H9 (cell line): Measurements from ENCODE around the gene PTPRR. TPM values are rescaled to one million over a fixed set of nuclear protein-coding genes. Genes with fewer than 3 reads are reported as not detected.
"Not testable (repeated sequence)": the region's sequence is repeated elsewhere in the genome, so short reads cannot be mapped to it uniquely, and the experiment has no call there.

Experiments used
- DNase-seq: peaks from one replicate; pipeline ENCODE4 v3.0.0-alpha.2; 2017
- H2AFZ ChIP-seq: one replicate; pipeline ENCODE4 v1.6.1; 2013; ENCODE audit warnings: mild to moderate bottlenecking, low read length, control low read depth, moderate library complexity
- H2AK5ac ChIP-seq: 2 replicates; pipeline ENCODE4 v1.6.1; 2013; ENCODE audit warnings: low read length, control low read depth, mixed read lengths; ENCODE audit not compliant: insufficient read length
- H2BK120ac ChIP-seq: one replicate; pipeline ENCODE4 v1.6.1; 2013; ENCODE audit warnings: low read depth, mild to moderate bottlenecking, low read length, control low read depth, inconsistent platforms; ENCODE audit not compliant: poor library complexity, severe bottlenecking
- H2BK12ac ChIP-seq: 2 replicates; pipeline ENCODE4 v1.6.1; 2013; ENCODE audit warnings: low read length, control low read depth, mixed read lengths, low read depth; ENCODE audit not compliant: insufficient read length
- H2BK15ac ChIP-seq: 2 replicates; pipeline ENCODE4 v1.6.1; 2013; ENCODE audit warnings: low read depth, low read length, control low read depth
- H2BK20ac ChIP-seq: one replicate; pipeline ENCODE4 v1.6.1; 2013; ENCODE audit warnings: low read depth, mild to moderate bottlenecking, low read length, control low read depth, inconsistent platforms; ENCODE audit not compliant: poor library complexity, severe bottlenecking
- H2BK5ac ChIP-seq: 2 replicates; pipeline ENCODE4 v1.6.1; 2013; ENCODE audit warnings: low read length, control low read depth, mixed read lengths; ENCODE audit not compliant: insufficient read length
- H3K14ac ChIP-seq: 2 replicates; pipeline ENCODE4 v1.6.1; 2013; ENCODE audit warnings: low read length, control low read depth; ENCODE audit not compliant: insufficient read depth
- H3K18ac ChIP-seq: 2 replicates; pipeline ENCODE4 v1.6.1; 2013; ENCODE audit warnings: low read depth, mild to moderate bottlenecking, mixed read lengths, low read length, control low read depth; ENCODE audit not compliant: insufficient read length
- H3K23ac ChIP-seq: 2 replicates; pipeline ENCODE4 v1.6.1; 2013; ENCODE audit warnings: low read length, control low read depth, mixed read lengths, low read depth; ENCODE audit not compliant: insufficient read length
- H3K23me2 ChIP-seq: 2 replicates; pipeline ENCODE4 v1.6.1; 2013; ENCODE audit warnings: low read depth, mild to moderate bottlenecking, mixed read lengths, low read length, control low read depth; ENCODE audit not compliant: insufficient read length, poor library complexity, severe bottlenecking
- H3K27ac ChIP-seq: 2 replicates; pipeline ENCODE4 v1.5.1; 2013; ENCODE audit warnings: low read length, control low read depth, mixed read lengths, low read depth; ENCODE audit not compliant: insufficient read length
- H3K27me3 ChIP-seq: 2 replicates; pipeline ENCODE4 v1.6.1; 2013; ENCODE audit warnings: low read length, control low read depth, inconsistent platforms; ENCODE audit not compliant: insufficient read depth
- H3K4ac ChIP-seq: 2 replicates; pipeline ENCODE4 v1.6.1; 2013; ENCODE audit warnings: low read depth, mild to moderate bottlenecking, control low read depth, inconsistent platforms, low read length, moderate library complexity
- H3K4me1 ChIP-seq: 2 replicates; pipeline ENCODE4 v1.6.1; 2013; ENCODE audit warnings: low read length, control low read depth, inconsistent platforms; ENCODE audit not compliant: insufficient read depth
- H3K4me2 ChIP-seq: 2 replicates; pipeline ENCODE4 v1.6.1; 2013; ENCODE audit warnings: low read length, control low read depth, mixed read lengths; ENCODE audit not compliant: insufficient read length, insufficient read depth
- H3K56ac ChIP-seq: 2 replicates; pipeline ENCODE4 v1.6.1; 2013; ENCODE audit warnings: low read depth, mild to moderate bottlenecking, mixed read lengths, low read length, control low read depth; ENCODE audit not compliant: insufficient read length
- H3K79me1 ChIP-seq: 2 replicates; pipeline ENCODE4 v1.6.1; 2013; ENCODE audit warnings: low read depth, mild to moderate bottlenecking, moderate library complexity, low read length, control low read depth, inconsistent platforms; ENCODE audit not compliant: insufficient read depth, poor library complexity, severe bottlenecking
- H3K79me2 ChIP-seq: 2 replicates; pipeline ENCODE4 v1.6.1; 2013; ENCODE audit warnings: low read length, control low read depth, inconsistent platforms; ENCODE audit not compliant: insufficient read depth
- H3K9ac ChIP-seq: 2 replicates; pipeline ENCODE4 v1.6.1; 2013; ENCODE audit warnings: low read length, control low read depth, mixed read lengths; ENCODE audit not compliant: insufficient read length; ENCODE audit errors: extremely low read depth
- H3K9me3 ChIP-seq: one replicate; pipeline ENCODE4 v1.6.1; 2013; ENCODE audit warnings: low read depth, low read length, inconsistent platforms; ENCODE audit not compliant: control insufficient read depth
- H3T11ph ChIP-seq: one replicate; pipeline ENCODE4 v1.6.1; 2013; ENCODE audit warnings: mild to moderate bottlenecking, low read length, control low read depth, inconsistent platforms
- H4K20me1 ChIP-seq: one replicate; pipeline ENCODE4 v1.6.1; 2013; ENCODE audit not compliant: control insufficient read depth, insufficient read length, insufficient read depth
- H4K5ac ChIP-seq: 2 replicates; pipeline ENCODE4 v1.6.1; 2013; ENCODE audit warnings: low read depth, mild to moderate bottlenecking, mixed read lengths, low read length, control low read depth; ENCODE audit not compliant: insufficient read length
- H4K8ac ChIP-seq: replicated peaks from 2 replicates; pipeline ENCODE4 v1.6.1; 2013; ENCODE audit warnings: low read length, control low read depth, mixed read lengths, low read depth; ENCODE audit not compliant: insufficient read length
- H4K91ac ChIP-seq: 2 replicates; pipeline ENCODE4 v1.6.1; 2013; ENCODE audit warnings: low read depth, mild to moderate bottlenecking, moderate library complexity, mixed read lengths, low read length, control low read depth; ENCODE audit not compliant: insufficient read length
- H3K27ac Mint-ChIP-seq, 3 experiments: 2 replicates in 2 of 3; 3 replicates in 1 of 3; pipeline ENCODE4 v1.8.0; 2020 to 2021; ENCODE audit warnings: mixed read lengths in 3 of 3, mild to moderate bottlenecking in 1 of 3, moderate library complexity in 1 of 3
- H3K27me3 Mint-ChIP-seq: 2 replicates; pipeline ENCODE4 v1.8.0; 2021; ENCODE audit warnings: low read depth, mild to moderate bottlenecking, moderate library complexity, mixed read lengths
- H3K36me3 Mint-ChIP-seq, 3 experiments: 2 replicates in 2 of 3; 3 replicates in 1 of 3; pipeline ENCODE4 v1.8.0; 2020 to 2021; ENCODE audit warnings: low read depth in 3 of 3, mixed read lengths in 3 of 3; ENCODE audit not compliant: insufficient read depth in 1 of 3
- H3K4me1 Mint-ChIP-seq, 2 experiments: 2 replicates each; pipeline ENCODE4 v1.8.0; 2020; ENCODE audit warnings: mixed read lengths in 2 of 2
- H3K4me3 Mint-ChIP-seq, 2 experiments: 2 replicates in 1 of 2; 3 replicates in 1 of 2; pipeline ENCODE4 v1.8.0; 2020 to 2021; ENCODE audit warnings: mild to moderate bottlenecking in 2 of 2, mixed read lengths in 2 of 2, moderate library complexity in 1 of 2
- H3K9me3 Mint-ChIP-seq, 2 experiments: 2 replicates in 1 of 2; 3 replicates in 1 of 2; pipeline ENCODE4 v1.8.0; 2020; ENCODE audit warnings: mild to moderate bottlenecking in 2 of 2, mixed read lengths in 2 of 2, moderate library complexity in 1 of 2
- CTCF ChIP-seq: fragments of 200-600 bp; sonication (generic); conservative IDR thresholded peaks from 3 replicates; pipeline ENCODE4 v1.8.0; 2021; ENCODE audit warnings: antibody characterized with exemption, mild to moderate bottlenecking
- WGBS: extraction: QIAGEN DNeasy Blood & Tissue Kit; methylation state at CpG from one replicate; pipeline ENCODE4 v1.1.7; 2013; ENCODE audit warnings: missing lambda C conversion rate, low lambda C conversion rate, mixed read lengths; ENCODE audit not compliant: insufficient read length; ENCODE audit errors: extremely low coverage; 5-methylcytosine and 5-hydroxymethylcytosine counted together
- total RNA-seq: library from RNA; stranded (reverse); gene quantifications from 2 replicates; pipeline ENCODE4 v1.2.1, GENCODE V29; 2021

PTPRR gene
- total RNA-seq, 1 experiment from 2014 or later: 0.22 TPM

DNA sequence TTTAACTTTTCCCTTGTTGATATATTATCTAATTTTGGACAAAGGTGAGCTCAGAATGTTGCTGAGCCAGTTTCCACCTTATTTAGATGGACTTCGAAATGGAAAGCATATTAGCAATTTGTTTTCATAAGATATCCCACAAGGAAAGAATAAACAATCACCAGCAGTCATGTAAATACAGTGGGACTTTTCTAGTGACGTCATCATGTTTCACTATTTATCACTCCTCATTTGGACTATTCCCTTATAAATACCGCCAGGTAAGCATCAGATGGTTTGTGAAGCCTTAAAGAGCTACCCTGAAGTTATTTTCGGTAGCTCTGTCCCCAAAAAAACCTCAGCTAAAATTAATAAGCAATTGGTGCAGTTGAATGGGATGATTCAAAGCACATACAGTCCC, 110.7 kb downstream of the PTPRR start:
- no peak overlapping the region for H2AK5ac ChIP-seq
- no peaks in the 10 kb centered on the region for H3K79me1 ChIP-seq
- no peak for TF ChIP-seq CTCF
- H3K79me2 ChIP-seq: no peaks in the 10 kb centered on the region
- H3K27me3 Mint-ChIP-seq: peaks cover 4% of the 10 kb centered on the region
- H3K14ac ChIP-seq: no peak overlapping the region
- no peak for DNase-seq
- H2BK5ac ChIP-seq: no peak overlapping the region
- H3K4ac ChIP-seq: no peak overlapping the region
- peaks cover 14 to 19% (median 15%) of the 10 kb centered on the region in 3 experiments for H3K36me3 Mint-ChIP-seq
- H3K27me3 ChIP-seq: no peaks in the 10 kb centered on the region
- no peak overlapping the region for H3K4me2 ChIP-seq
- no peak overlapping the region for H2BK120ac ChIP-seq
- no peak overlapping the region for H3K4me3 Mint-ChIP-seq
- H3K9ac ChIP-seq: no peak overlapping the region
- no peaks in the 10 kb centered on the region for H4K20me1 ChIP-seq
- H3K9me3 ChIP-seq: no peaks in the 10 kb centered on the region
- no peaks in the 10 kb centered on the region for H3K23me2 ChIP-seq
- H2BK15ac ChIP-seq: no peak overlapping the region
- no peak overlapping the region for H3K56ac ChIP-seq
- H3K27ac Mint-ChIP-seq: peak overlapping the region in 1 of 3 experiments; percentile 80; a peak in 2 of 7 replicates
- no peak overlapping the region for H4K8ac ChIP-seq
- peaks cover 16 to 18% of the 10 kb centered on the region in 2 experiments for H3K9me3 Mint-ChIP-seq
- no peak overlapping the region for H2BK20ac ChIP-seq
- H4K5ac ChIP-seq: no peak overlapping the region
- peaks cover 60 to 67% of the 10 kb centered on the region in 2 experiments for H3K4me1 Mint-ChIP-seq
- no peak overlapping the region for H3T11ph ChIP-seq
- H3K27ac ChIP-seq: no peak overlapping the region
- H4K91ac ChIP-seq: no peak overlapping the region
- no peaks in the 10 kb centered on the region; the same call in 1 of the 2 replicates for H3K4me1 ChIP-seq
- H2BK12ac ChIP-seq: no peak overlapping the region
- no peak overlapping the region for H3K23ac ChIP-seq
- H2AFZ ChIP-seq: no peak overlapping the region
- no peak overlapping the region for H3K18ac ChIP-seq
- WGBS: no CpG with 5 or more reads among the region's 4 CpGs

- H3K79me1 ChIP-seq, H4K8ac ChIP-seq, H2BK120ac ChIP-seq, H3K79me2 ChIP-seq, H3K18ac ChIP-seq, H3T11ph ChIP-seq, H4K91ac ChIP-seq, H3K56ac ChIP-seq, H3K4me2 ChIP-seq, H2AK5ac ChIP-seq, H4K20me1 ChIP-seq, H2BK5ac ChIP-seq, H2BK20ac ChIP-seq, H3K14ac ChIP-seq, H3K4ac ChIP-seq, H2AFZ ChIP-seq, H2BK12ac ChIP-seq, H4K5ac ChIP-seq, H3K27me3 Mint-ChIP-seq, H3K9ac ChIP-seq, H3K9me3 ChIP-seq, H3K23me2 ChIP-seq, H3K27me3 ChIP-seq, H3K23ac ChIP-seq, H2BK15ac ChIP-seq, H3K4me1 ChIP-seq: not testable (repeated sequence)
- no CpG with 5 or more reads among the region's 2 CpGs for WGBS
- Mint-ChIP-seq H3K9me3 (peaks cover 16 to 18% of the 10 kb centered on the region in 2 experiments), H3K4me3 (peak overlapping the region in 1 of 2 experiments; percentile 3; a peak in 2 of 5 replicates), H3K36me3 (peaks cover 13 to 17% (median 15%) of the 10 kb centered on the region in 3 experiments), H3K4me1 (peaks cover 55 to 59% of the 10 kb centered on the region in 2 experiments), H3K27ac (peak overlapping the region; percentile 85 to 93 (median 93); a peak in 6 of 7 replicates)
- peak; percentile 62 for DNase-seq
- peak overlapping the region; percentile 52 for H3K27ac ChIP-seq
Observed at GRCh38 chr12:70807993-70808392, 112.5 kb downstream of the PTPRR start.
